GM19025 (cell line): Measurements from ENCODE around the gene ASIC2.

Experiments used
- ATAC-seq: cut with Tn5 transposase; IDR thresholded peaks from one replicate; pipeline ENCODE4 v1.9.1; 2021; ENCODE audit warnings: mild to moderate bottlenecking, low read depth, moderate library complexity; ENCODE audit not compliant: unreplicated experiment

The ASIC2 gene

DNA sequence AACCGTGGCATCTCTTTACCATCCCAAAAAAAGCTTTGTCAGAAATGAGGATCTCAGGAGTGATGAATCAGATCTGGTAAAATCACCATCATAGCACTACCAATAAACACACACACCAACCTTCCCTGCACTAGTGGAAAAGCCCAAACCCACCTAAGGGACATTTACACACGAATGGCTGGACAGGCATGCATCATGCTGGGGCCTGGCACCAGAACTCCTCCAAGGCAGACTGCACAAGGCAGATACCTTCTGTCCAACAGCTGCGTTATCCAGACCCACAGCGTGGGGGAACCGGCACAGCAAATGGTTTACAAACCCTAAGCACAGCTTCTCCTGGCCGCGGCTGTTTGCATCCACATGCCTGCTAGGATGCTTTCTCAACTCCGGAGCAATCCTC lies 2.8 kb downstream of the ASIC2 start:
- ATAC-seq: no peak

DNA sequence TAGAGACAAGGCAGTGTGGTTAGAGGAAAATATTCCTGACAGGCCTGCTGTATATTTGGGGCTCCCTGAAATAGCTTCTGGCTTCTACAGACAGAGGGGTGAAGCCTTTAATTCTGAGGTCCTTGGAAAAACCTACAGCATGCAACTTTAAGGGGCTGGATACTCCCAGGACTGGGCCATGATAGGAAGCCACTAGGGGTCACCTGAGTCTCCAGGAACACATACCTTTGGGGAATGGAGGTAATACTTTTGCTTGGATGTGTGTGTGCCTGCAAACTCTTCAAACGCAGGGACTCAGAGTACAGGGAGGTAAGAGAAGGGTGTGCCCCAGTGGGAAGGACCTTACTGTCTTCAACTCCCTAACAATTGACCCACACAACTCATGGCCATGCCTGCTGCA lies 4.1 kb downstream of the ASIC2 start:
- no peak for ATAC-seq

DNA sequence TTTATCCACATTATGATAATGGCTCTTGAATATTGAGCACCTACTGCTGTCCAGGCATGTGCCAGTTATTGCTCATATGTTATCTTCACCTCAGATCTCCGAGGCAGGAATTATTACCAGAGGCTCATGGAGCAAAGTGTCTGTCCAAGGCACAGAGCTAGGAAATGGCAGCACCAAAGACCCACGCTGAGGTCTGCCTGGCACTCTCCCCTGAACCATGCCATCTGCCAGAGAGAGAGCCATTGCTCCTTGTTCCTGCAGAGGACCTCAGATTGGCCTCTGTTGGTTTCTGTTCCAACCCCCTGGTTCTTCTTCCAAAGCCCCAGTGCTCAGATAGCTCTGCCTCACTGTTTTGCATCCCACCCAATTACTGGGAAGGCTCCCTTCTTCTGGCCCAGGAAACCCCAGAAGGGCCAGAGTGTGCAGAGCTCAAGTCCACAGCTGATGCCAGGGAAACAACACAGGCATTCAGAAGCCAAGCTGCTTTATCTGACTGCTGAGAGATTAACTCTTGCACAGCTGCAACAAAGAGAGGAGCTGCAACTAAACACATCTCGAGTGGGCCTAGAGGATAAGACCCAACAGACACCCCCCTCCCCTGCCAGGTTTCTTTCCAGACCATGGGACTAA lies 5.9 kb downstream of the ASIC2 start:
- ATAC-seq: no peak

GRCh38 chr17:33285413-33285812 lies 7.7 kb downstream of the ASIC2 start:
- no peak for ATAC-seq

- ATAC-seq: no peak
These were observed 9.1 kb downstream of the ASIC2 start for GRCh38 chr17:33284022-33284421.

DNA sequence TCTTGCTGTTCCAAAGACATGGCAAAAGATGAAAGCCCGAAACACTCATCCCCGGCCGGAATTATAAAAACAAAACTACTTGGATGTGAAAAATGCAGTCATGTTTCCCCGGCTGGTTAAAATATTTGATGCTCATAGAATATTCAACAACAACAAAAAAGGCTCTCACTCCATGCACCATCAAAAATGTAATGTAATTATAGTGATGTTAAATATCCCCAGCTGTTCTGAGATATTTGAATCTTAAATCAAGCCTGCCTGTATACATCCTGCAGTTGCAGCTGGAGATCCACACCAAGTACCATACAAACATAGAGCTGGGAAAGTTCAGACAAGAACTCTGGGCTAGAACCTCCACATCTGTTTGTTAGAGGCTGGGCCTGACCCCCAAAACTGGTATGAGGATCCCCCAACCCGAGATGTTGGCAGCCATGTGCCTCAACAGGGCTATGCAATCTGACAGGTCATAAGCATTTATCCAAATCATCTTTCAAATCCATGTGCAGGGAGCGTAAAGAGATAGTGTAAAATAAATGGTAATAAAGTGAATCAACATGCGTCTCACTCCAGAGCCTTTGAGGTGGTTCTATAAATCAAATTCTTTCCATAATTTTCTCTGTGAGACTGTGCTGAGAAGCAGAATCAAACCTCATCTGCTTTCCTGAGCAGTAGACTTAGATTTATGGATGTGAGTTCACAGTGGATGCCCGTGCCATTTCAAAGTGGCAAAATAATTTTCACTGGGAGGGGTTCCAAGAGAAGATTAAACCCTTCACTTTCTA lies 12.7 kb downstream of the ASIC2 start:
- no peak for ATAC-seq

- no peak for ATAC-seq
These were observed 15.5 kb downstream of the ASIC2 start for GRCh38 chr17:33277436-33278100.

GRCh38 chr17:33273743-33274410 lies 19.2 kb downstream of the ASIC2 start:
- no peak for ATAC-seq

DNA sequence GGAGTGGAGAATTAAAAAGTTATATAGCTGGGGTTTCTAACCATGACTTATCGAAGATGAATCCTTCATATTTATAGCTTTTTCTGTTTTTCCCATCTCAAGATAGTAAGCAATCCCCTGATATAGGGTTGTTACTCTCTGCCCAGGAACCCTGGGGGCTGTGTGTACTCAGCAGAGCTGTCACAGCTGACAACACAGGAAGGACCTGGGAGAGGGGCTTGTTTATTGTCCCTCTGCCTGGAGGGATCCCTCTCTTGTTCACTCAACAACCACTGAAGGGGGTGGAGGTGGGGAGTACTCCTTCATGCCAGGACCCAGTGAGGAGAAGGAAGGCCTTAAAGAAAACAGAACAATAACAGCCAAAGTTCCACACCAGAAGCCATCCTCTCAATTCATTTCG lies 19.8 kb downstream of the ASIC2 start:
- ATAC-seq: no peak

- no peak for ATAC-seq
These were observed 20.7 kb downstream of the ASIC2 start for GRCh38 chr17:33272438-33272837.

- no peak for ATAC-seq
These were observed 23.6 kb downstream of the ASIC2 start for GRCh38 chr17:33269337-33270060.

DNA sequence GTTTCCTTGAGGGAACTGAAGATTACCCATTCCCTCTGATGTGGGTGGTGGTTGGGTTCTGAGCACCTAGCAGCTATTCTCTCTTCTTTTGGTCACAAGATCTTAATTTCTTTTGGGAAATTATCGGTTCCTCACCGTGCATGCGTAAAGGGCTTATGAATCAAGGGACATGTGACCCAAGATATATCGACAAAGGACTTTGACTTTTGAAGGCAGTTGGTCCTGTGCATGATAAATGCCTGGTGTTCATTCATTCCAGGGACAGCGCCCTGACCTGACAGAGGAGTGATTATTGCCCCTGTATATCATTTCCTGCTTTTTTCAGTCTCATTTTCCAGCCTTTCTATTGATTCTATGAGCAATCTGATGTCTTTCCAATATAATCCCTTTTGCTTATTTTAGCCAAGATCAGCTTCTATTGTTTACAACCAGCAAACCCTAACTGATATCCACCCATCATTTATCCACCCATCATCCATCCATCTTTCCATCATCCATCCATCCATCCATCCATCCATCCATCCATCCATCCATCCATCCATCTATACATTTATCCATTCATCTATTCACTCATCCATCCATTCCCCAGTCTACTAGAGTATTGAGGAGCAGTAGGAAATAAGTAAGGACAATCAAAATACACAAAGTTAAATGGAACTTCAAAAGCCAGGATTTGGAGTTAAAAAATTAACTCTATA lies 25.1 kb downstream of the ASIC2 start:
- no peak for ATAC-seq

- no peak for ATAC-seq
These were observed 25.8 kb downstream of the ASIC2 start for GRCh38 chr17:33267271-33267790.

- ATAC-seq: no peak
These were observed 26.5 kb downstream of the ASIC2 start for GRCh38 chr17:33266611-33267010.

- no peak for ATAC-seq
These were observed 27.0 kb downstream of the ASIC2 start for GRCh38 chr17:33266116-33266515.

- ATAC-seq: no peak
These were observed 29.7 kb downstream of the ASIC2 start for GRCh38 chr17:33263396-33263795.

- ATAC-seq: no peak
These were observed 30.6 kb downstream of the ASIC2 start for GRCh38 chr17:33262266-33263123.

- no peak for ATAC-seq
These were observed 31.3 kb downstream of the ASIC2 start for GRCh38 chr17:33261820-33262219.

DNA sequence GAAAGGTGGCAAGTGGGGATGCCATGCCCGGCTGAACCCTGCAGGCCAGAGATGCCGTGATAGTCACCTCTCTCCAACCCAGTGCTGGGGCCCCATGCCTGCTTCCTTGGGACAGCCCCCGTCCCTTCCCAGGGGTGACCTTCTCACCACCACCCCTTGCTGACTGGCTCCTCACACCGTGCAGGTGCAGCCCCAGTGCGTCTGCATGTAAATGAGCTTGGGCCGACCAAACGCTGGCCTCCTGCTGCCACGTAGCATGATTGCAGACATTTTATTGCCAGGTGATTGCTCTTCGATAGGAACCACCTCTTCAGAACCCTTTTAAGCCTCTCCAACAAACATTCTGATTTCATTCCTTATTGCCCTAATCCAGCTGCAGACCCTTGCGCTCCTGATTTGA lies 32.5 kb downstream of the ASIC2 start:
- ATAC-seq: no peak
